A549 treated with dexamethasone at 1 μM for 4 hours (cell line): ENCODE measurements around the gene DMAC1. TPM values are rescaled to one million over a fixed set of nuclear protein-coding genes. Genes with fewer than 3 reads are reported as not detected.

Experiments
- total RNA-seq: library from RNA; stranded (reverse); fragments of 200-300 nt; extraction: Qiagen RNA extraction; gene quantifications from 5 replicates; pipeline ENCODE4 v1.2.3, GENCODE V29; 2022

DMAC1 gene
- total RNA-seq: 50.4 to 62.8 TPM (median 56.5 TPM) in 5 replicates

DNA sequence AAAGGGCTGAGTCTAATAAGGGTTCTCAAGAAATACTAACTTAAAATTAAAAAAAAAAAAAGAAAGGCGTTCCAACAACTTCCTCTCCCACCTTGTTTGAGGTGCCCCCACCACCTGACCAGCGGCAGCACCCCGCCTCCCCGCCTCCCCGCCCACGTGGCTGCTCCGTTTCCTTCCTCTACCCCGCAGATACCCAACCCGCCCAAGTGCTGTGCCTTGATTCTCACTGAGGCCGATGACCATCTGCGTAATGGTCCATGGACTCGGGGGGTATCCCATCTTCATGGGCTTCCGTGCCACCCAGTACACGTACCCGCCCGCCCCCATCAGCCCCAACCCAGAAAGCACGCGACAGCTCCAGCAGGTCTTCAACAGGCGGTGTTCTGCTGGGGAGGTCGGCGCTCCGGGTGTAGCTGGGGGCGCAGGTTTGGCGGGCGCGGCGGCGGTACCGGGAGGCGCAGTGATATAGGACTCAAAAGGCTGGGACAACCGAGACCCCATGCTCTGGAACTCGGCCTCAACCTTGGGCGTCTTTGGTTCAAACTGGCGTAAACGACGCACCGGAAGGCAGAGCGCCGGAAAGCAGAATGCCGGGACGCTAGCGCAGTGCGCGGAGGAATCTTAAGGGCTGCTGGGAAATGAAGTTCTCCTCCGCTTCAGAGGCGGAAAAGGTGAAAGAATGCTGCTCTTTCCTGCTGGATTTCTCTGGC, at the start of gene DMAC1:
TSS of gene DMAC1 (minus strand) at position 545 of the 710 bp plus-strand sequence. CDS start at position 501, 44 bp downstream.

